A673 (cell line): Measurements from ENCODE around the gene GABRB1. TPM values are rescaled to one million over a fixed set of nuclear protein-coding genes. Genes with fewer than 3 reads are reported as not detected.

ENCODE experiments used
- BruUV-seq: library from RNA; stranded (reverse); fragments of 400-500 nt; replicated peaks from 2 replicates; lab custom pipeline; 2021; lab: Mats Ljungman, UMichigan
- CTCF ChIA-PET: fragments of 300-600 bp; sonication (Branson Sonifier 250); formaldehyde crosslinking; loops from one replicate; lab custom pipeline; 2022; ENCODE audit warnings: antibody characterized with exemption; lab: Charles Lee
- POLR2A ChIA-PET: fragments of 300-600 bp; sonication (Branson Sonifier 250); formaldehyde crosslinking; loops from one replicate; lab custom pipeline; 2022; ENCODE audit warnings: antibody characterized with exemption; ENCODE audit not compliant: low non-redundant PET; lab: Charles Lee
- DNase-seq: peaks from one replicate; pipeline ENCODE4 v3.0.0-alpha.2; 2015; ENCODE audit warnings: low spot score
- H3K27ac ChIP-seq: fragments of 200-600 bp; sonication (generic); 2 replicates; pipeline ENCODE4 v1.5.1; 2016; ENCODE audit warnings: mixed run types, low read depth, mild to moderate bottlenecking, mixed read lengths, antibody characterized with exemption, low read length; ENCODE audit not compliant: poor library complexity, severe bottlenecking
- H3K27me3 ChIP-seq: fragments of 200-600 bp; sonication (generic); replicated peaks from 2 replicates; pipeline ENCODE4 v1.6.1; 2017; ENCODE audit warnings: mixed run types, low read depth, mild to moderate bottlenecking, mixed read lengths, antibody characterized with exemption, low read length; ENCODE audit not compliant: insufficient read depth, poor library complexity
- H3K36me3 ChIP-seq: fragments of 200-600 bp; sonication (generic); 2 replicates; pipeline ENCODE4 v1.6.1; 2016; ENCODE audit warnings: mixed run types, mild to moderate bottlenecking, mixed read lengths, antibody characterized with exemption, low read length; ENCODE audit not compliant: insufficient read depth, poor library complexity, severe bottlenecking
- H3K4me1 ChIP-seq: fragments of 200-600 bp; sonication (generic); 2 replicates; pipeline ENCODE4 v1.6.1; 2017; ENCODE audit warnings: mixed run types, mild to moderate bottlenecking, mixed read lengths, antibody characterized with exemption, low read length; ENCODE audit not compliant: insufficient read depth, poor library complexity, severe bottlenecking
- H3K4me3 ChIP-seq: fragments of 200-600 bp; sonication (generic); 2 replicates; pipeline ENCODE4 v1.5.1; 2016; ENCODE audit warnings: low read depth, mixed run types, mild to moderate bottlenecking, mixed read lengths, low read length; ENCODE audit not compliant: poor library complexity, severe bottlenecking
- H3K9me3 ChIP-seq: fragments of 200-600 bp; sonication (generic); 2 replicates; pipeline ENCODE4 v1.6.1; 2016; ENCODE audit warnings: mixed run types, low read depth, mild to moderate bottlenecking, mixed read lengths, antibody characterized with exemption, low read length; ENCODE audit not compliant: poor library complexity, severe bottlenecking
- EZH2 ChIP-seq: fragments of 200-600 bp; sonication (generic); IDR thresholded peaks from 2 replicates; pipeline ENCODE4 v1.6.1; 2017; ENCODE audit warnings: borderline replicate concordance, low read depth, mild to moderate bottlenecking, mixed read lengths, antibody characterized with exemption, low read length; ENCODE audit not compliant: poor library complexity, severe bottlenecking
- intact Hi-C: fragments of 100-400 bp; cut with micrococcal nuclease; formaldehyde crosslinking; loops from one replicate; pipeline ENCODE4 v1.10.0; 2022; ENCODE audit not compliant: unreplicated experiment
- total RNA-seq: library from RNA; stranded (reverse); gene quantifications from 2 replicates; pipeline ENCODE4 v1.2.3, GENCODE V29; 2021
- TF ChIP-seq, protein P1 (sequence below): fragments of 300-800, 200-600 bp; sonication (generic); conservative IDR thresholded peaks from 2 replicates; pipeline ENCODE4 v1.5.1; 2017; ENCODE audit warnings: low read depth, mild to moderate bottlenecking, antibody characterized with exemption, low read length, moderate library complexity, mixed read lengths

Gene GABRB1
- total RNA-seq, 1 experiment from 2014 or later: 1.0 TPM

GRCh38 chr4:47154816-47155370 is 123.5 kb downstream of the GABRB1 start:
- H3K27ac ChIP-seq: no peak overlapping the region
- DNase-seq: no peak
- H3K36me3 ChIP-seq: no peaks in the 10 kb centered on the region
- H3K4me3 ChIP-seq: no peak overlapping the region
- TF ChIP-seq, protein P1, sequence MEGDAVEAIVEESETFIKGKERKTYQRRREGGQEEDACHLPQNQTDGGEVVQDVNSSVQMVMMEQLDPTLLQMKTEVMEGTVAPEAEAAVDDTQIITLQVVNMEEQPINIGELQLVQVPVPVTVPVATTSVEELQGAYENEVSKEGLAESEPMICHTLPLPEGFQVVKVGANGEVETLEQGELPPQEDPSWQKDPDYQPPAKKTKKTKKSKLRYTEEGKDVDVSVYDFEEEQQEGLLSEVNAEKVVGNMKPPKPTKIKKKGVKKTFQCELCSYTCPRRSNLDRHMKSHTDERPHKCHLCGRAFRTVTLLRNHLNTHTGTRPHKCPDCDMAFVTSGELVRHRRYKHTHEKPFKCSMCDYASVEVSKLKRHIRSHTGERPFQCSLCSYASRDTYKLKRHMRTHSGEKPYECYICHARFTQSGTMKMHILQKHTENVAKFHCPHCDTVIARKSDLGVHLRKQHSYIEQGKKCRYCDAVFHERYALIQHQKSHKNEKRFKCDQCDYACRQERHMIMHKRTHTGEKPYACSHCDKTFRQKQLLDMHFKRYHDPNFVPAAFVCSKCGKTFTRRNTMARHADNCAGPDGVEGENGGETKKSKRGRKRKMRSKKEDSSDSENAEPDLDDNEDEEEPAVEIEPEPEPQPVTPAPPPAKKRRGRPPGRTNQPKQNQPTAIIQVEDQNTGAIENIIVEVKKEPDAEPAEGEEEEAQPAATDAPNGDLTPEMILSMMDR: no peak
- TF ChIP-seq EZH2: no peak
- intact Hi-C loops: no loop called here
- H3K4me1 ChIP-seq: no peaks in the 10 kb centered on the region
- POLR2A ChIA-PET: no interaction called here
- H3K27me3 ChIP-seq: no peaks in the 10 kb centered on the region
- no TSS peak for BruUV-seq
- CTCF ChIA-PET: no interaction called here
- H3K9me3 ChIP-seq: no peaks in the 10 kb centered on the region

GRCh38 chr4:47155919-47156318 is 124.6 kb downstream of the GABRB1 start:
- Histone ChIP-seq H3K4me1 (no peaks in the 10 kb centered on the region), H3K9me3 (no peaks in the 10 kb centered on the region), H3K27ac (no peak overlapping the region), H3K4me3 (no peak overlapping the region), H3K27me3 (no peaks in the 10 kb centered on the region), H3K36me3 (no peaks in the 10 kb centered on the region)
- POLR2A ChIA-PET: no interaction called here
- TF ChIP-seq, protein P1: no peak
- no peak for TF ChIP-seq EZH2
- no peak for DNase-seq
- no TSS peak for BruUV-seq
- CTCF ChIA-PET: no interaction called here
- intact Hi-C loops: no loop called here

DNA sequence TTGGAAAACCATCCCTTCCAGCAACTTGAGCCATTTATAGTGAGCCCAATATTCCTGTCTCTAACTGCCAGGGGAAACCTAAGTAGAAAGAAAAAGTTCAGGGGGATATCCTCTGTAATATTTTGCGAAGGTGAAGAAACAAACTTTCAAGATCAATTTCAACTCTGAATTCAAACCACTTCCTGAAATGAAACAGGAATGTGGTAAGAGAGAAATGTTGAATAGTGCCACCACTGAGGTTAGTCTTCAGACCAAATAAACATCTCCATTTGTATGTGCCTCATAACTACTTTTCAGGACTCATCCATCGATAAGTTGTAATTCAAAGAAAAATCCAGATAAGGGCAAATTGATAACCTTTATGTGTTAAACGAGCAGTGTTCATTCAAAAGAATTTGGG is 128.7 kb downstream of the GABRB1 start:
- CTCF ChIA-PET: no interaction called here
- BruUV-seq: no TSS peak

More for the DNA sequence above, 128.7 kb downstream of the GABRB1 start:
- H3K4me3 ChIP-seq: no peak overlapping the region
- H3K27ac ChIP-seq: no peak overlapping the region
- TF ChIP-seq EZH2: no peak
- TF ChIP-seq, protein P1: no peak
- H3K36me3 ChIP-seq: no peaks in the 10 kb centered on the region
- DNase-seq: no peak
- H3K9me3 ChIP-seq: no peaks in the 10 kb centered on the region
- H3K27me3 ChIP-seq: no peaks in the 10 kb centered on the region
- intact Hi-C loops: no loop called here
- POLR2A ChIA-PET: no interaction called here
- no peaks in the 10 kb centered on the region for H3K4me1 ChIP-seq
